ENCODE results near the gene IL27RA.

The IL27RA gene

DNA sequence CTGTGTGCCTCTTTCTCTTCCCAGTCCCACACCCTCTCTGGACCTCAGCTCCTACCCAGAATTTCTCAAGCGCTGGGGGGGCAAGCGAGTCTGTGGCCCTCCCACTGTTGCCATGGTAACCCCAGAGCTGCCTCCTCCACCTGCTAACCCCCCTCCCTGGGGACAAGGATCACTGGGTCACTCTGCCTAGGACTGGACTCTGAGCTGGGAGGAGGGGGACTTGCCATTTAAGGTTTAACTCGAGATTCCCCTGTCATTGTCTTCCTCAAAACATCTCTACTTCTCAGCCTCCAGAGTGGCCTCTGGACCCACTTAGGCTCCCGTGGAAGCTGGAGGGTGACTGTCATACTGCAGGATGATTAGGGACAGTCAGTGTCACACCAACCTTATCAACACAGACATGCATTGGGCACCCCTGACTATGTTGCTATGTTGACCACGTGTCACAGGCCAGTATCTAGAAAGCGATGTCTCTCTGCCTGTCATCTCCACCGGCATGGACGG is 28.1 kb downstream of the IL27RA start:
- DNase-seq (ENCODE audit: low read depth) = no peak

DNA sequence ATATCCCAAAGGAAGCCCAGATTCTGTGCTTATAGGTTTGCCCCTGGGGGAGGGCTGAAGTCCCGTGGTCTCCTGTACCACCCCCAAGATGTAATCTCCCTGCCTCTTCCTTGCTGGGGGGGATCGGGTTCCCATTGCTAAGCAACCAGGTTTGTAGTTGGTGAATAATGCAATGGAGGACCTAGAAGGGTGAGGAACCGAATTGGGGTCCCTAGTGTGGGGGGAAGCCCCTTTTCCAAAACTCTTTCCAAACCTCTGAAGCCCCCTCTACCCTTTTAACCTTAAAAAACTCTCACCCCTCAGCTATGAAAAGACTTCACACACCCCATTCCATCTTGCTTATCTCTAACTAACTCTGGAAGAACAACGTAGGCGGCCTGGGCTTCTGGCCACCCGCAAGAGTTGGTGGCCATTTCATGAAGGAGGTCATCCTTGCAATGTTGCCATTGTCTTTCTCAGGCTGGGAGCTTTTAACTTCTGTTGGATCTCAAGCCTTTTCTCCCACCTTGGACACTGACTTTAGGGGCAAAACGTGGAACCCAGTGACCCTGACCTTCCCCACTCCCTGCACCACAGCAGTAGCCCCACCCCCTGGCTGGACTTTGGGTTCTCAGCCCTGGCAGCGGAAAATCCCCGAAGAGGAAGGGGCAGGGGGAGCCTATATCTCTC is 29.7 kb downstream of the IL27RA start:
- no peak for DNase-seq (ENCODE audit: low read depth)

DNA sequence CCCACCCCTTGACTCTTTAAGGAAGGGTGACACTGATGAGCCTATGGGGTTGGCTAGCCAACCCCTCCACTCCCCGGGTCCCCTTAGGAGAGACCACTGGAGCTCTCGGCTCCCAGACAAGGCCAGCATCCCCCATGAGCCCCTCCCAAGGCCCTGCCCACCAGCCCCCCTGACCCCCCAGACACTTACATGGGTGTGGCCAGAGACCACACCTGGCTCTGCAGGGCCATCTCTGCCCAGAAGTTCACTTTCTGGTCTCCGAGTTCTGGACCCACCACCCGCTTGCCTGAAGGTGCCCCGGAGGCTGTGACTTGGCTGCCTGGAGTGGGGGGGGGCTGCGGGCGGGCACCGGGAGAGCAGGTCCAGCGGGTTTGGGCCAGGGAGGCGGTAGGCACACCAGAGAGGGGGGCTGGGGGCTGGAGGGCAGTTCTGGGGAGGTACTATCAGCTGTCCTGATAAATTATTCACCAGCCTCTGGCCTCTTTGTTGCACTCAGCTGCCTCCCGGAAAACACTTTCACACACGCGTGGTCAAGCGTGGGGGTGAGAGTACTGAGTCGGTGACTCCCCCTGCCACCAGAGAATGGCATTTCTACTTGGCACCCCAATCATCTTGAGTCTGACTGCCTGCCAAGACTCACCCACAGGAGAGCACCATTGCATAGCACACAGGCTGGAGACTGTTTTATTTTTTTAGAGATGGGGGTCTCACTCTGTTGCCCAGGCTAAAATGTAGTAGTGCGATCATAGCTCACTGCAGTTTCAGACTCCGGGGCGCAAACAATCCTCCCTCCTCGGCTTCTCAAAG is 30.4 kb downstream of the IL27RA start, which contains the start of gene PALM3:
TSS of gene PALM3 (minus strand) at position 326 of the 807 bp plus-strand sequence. CDS start at position 230, 96 bp downstream.
- DNase-seq (ENCODE audit: low read depth) = no peak

DNA sequence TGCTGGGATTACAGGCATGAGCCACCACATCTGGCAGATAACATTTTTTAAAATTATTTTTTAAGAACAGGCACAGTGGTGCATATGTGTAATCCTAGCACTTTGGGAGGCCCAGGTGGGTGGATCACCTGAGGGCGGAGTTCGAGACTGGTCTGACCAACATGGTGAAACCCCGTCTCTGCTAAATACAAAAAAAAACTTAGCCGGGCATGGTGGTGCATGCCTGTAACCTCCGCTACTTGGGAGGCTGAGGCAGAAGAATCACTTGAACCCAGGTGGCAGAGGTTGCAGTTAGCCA is 30.9 kb downstream of the IL27RA start:
- no peak for DNase-seq (ENCODE audit: low read depth)

DNA sequence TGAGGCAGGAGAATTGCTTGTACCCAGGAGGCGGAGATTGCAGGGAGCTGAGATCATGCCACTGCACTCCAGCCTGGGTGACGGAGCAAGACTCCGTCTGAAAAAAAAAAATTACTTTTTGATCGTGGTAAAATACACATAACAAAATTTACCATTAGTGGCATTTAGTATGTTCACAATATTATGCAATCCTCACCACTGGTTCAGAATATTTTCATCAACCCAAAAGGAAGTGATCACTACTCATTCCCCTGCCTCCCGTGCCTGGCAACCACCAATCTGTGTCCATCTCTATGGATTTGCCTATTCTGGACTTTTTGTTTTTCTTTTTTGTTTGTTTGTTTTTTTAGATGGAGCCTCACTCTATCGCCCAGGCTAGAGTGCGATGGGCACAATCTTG is 31.5 kb downstream of the IL27RA start:
- DNase-seq (ENCODE audit: low read depth) = no peak

DNA sequence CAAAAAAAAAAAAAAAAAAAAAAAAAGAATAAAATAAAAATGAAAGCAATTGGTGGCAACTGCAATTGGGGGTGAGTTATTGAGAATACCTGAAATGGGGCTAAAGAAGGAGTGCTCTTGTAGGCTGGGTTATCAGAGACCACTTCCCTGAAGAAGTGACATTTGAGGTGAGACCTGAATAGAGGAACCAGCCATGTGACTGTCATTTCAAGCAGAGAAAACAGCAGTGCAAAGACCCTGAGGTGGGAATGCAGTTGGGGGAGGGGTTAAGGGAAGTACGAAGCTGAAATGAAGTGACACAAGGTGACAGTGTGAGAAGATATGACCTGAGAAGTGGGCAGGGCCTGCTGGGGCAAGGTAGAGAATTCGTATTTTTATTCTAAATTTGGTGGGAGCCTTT is 34.6 kb downstream of the IL27RA start:
- no peak for DNase-seq (ENCODE audit: low read depth)

DNA sequence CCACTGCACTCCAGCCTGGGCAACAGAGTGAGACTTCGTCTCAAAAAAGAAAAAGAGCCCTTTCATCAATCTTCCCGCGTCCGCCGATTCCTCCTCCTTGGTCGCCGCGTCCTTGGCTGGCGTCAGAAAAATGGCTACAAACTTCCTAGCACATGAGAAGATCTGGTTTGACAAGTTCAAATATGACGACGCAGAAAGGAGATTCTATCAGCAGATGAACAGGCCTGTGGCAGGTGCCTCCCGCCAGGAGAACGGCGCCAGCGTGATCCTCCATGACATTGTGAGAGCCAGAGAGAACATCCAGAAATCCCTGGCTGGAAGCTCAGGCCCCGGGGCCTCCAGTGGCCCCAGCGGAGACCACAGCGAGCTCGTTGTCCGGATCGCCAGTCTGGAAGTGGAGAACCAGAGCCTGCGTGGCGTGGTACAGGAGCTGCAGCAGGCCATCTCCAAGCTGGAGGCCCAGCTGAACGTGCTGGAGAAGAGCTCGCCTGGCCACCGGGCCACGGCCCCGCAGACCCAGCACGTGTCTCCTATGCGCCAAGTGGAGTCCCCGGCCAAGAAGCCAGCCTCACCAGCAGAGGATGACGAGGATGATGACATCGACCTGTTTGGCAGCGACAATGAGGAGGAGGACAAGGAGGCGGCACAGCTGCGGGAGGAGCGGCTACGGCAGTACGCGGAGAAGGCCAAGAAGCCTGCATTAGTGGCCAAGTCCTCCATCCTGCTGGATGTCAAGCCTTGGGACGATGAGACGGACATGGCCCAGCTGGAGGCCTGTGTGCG is 38.9 kb downstream of the IL27RA start:
- no peak for DNase-seq (ENCODE audit: low read depth)

DNA sequence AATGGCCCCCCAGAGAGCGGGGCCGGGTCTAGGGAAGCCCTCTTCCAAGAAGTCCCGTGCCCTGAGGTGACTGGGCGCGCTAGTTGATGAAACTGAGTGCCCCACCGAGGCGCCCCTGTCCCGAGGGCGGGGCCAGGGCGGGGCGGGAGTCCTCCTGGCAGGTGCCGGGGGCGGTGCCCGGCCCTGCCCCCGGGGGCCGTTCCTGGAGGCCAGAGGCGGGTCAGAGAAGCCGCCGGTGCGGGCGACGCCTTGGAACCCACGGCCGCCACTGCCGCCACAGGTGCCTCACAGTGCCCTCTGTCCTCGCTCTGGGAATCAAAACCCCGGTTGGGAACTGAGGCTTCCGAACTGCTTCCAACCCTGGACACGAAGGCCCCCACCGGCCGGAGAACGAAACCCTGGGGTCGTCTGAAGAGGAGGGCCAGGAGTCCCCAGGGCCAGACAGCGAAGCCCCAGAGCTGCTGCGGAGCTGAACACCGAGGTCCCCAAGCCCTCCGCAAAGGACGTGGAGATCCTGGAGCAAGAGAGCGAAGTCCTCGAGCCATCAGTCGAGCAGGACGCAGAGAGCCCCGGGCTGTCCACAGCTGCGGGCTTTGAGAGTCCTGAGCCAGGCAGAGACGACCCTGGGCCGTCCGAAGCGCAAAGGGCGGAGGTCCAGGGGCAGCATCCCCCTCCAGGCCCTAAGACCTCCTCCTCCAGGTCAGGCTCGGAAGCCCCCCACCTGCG is 41.1 kb downstream of the IL27RA start, which contains the start of gene MISP3:
TSS of gene MISP3 (plus strand) at position 252 of the 726 bp plus-strand sequence. CDS start 524 bp downstream, outside the sequence.
- no peak for DNase-seq (ENCODE audit: low read depth)

DNA sequence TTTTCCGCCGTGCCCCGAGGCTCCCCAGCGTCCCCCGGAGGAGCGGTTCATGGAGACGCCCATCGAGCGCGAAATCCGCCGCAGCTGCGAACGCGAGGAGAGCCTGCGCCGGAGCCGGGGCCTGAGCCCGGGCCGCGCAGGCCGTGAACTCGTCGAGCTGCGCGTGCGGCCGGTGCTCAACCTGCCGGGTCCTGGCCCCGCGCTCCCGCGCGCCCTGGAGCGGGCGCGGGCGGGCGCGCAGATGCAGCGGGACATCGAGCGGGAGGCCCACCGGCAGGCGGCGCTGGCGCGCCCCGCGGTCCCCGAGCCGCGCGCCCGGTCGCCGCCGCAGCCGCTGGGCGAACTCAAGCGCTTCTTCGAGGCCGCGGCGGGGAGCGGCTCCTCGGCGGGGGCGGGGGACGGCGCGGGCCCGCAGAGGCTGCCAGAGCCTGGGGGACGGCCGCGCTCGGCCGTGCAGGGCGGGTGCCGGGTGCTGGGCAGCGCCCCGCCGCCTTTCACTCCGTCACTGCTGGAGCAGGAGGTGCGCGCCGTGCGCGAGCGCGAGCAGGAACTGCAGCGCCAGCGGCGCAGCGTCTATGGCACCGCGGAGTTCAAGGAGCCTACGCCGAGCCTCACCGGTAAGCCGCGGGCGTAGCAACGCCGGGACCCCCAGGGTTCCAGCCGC is 41.8 kb downstream of the IL27RA start:
- peak; percentile 59 for DNase-seq (ENCODE audit: low read depth)

DNA sequence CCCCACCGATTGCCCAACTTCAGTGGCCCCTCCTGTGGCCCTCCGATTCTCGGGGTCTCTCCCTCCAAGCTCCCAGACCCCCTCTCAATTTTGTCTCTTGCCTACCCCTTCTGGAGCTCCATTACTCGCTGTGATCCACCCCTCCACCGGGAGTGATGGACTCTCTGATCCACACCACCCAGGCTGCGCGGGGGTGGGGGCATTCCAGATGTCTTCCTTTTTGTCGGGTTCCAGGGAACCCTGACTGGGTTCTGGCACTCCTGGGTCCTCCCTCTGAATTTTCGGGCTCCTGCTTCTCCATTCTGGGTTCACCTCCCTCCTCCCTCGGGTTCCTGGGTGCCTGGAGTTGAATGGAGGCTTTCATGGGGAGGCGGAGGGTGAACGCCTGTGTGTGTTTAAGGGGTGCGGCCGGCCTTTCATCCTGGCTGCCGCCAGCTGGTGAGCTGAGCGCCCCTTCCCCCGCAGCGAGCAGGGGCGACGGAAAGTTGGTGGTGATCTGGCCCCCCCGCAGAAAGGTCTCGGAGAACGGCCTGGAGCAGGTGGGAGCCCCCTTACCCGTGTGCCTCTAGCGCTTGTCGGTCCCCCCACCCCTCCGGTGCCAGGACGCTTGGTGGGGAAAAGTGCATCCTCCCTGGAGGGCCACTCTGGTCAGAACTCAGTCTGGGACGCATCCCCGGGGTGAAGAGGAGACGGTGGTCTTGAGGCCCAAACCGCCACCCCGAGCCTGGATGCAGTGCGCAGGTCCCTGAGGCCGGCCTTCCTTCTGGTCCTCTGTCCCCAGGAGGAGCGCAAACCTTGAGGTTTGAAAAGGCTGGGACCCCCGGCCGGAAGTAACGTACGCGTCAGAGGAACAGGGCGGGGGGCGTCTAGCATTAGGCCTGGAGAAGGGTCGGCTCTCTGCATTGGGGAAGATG is 42.6 kb downstream of the IL27RA start:
- no peak for DNase-seq (ENCODE audit: low read depth)

DNA sequence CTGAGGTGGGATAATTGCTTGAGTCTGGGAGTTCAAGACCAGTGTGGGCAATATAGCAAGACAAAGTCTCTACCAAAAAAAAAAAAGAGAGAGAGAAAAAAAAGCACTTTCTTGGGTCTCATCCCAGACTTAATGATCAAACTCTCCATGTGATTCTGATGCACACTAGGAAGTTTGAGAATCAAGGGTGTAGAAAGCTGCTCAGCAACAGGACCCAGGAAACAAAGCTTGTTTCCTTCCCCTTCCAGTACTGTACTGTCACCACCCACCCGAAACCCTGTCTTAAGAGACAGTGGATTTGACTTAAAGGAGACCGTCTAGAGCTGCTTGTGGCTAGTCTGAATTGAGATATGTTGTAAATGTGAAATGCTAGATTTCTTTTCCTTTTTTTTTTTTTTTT is 46.8 kb downstream of the IL27RA start:
- no peak for DNase-seq (ENCODE audit: low read depth)

DNA sequence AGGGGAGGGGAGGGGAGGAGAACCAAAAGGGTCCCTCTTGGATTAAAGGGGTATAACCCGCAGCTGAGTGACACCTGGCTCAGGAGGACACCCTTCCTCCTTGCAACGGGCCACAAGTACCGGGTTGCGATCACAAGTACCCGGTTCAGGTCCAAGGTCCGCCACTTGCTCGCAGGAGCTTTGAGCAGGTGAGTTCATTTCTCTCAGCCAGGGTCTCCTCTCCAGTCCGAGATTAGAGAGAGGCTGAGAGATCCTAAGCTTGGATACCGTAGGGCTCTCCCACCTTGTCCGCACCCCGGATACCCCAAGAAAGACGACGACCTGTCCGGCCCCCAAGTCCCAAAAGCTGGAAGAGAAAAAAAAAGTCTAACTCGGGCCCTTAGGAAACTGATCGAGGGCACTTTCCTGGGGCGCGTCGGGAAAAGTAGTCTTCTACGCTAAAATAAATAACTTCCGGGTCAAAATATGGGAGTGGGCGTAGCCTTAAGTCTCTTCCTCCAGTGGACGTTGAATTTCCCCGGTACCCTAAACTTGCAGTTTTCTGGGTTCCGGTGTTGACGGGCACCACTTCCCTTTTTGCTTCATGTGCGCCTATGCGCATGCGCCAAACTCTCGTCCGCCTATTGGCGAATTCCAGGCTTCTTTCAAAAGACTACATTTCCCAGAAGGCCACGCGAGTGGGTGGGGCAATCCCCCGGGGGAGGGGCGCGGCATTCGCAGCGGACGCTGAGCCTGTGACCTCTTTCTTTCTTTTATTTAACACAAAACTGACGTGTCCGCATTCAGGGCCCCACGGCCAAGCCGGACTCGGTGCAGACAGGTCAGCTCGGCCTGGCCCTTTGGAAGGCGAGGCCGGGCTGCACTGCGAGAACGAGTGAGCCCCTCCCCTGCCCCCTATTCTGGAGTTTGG is 49.6 kb downstream of the IL27RA start:
- DNase-seq (ENCODE audit: low read depth) = peak; percentile 99

DNA sequence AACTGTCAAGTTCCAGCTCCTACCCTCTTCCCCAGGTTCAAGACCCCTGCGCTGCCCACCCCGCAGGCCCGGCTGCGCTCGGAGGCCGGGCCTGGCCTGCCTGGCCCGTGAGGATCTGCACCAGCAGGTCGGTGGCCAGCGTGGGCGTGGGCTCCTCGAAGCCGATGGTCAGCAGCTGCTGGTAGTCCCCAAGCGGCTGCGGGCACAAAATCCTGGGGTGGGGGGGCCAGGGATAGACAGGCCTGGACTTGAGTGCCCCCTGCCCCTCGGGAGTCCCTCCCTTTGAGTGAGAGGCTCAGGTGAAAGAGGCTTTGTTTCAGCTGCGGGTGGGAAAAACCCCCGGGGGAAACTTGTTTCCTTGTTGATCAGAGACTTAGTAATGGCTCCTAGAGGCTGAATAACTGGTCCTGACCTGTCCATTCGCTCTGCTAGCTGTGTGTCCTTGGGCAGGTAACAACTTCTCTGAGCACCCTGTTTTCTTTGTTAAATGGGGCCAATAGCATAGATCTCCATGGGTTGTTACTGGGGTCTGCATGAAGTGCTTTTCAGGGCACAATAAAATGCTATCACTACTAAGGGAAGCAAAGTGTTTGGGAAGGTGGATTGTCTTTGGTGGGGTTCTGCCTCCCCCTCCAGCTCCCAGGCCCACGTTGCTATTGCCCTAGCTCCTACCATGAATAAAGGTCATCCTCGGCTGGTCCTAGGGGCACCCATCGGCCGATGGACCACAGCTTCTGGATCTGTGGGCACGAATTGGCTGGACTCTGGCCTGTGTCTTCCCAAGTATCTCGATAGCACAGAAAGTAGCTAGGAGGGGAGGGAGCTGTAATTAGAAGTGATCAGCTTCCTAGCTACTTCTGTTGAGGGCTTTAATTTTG is 50.5 kb downstream of the IL27RA start:
- DNase-seq (ENCODE audit: low read depth) = no peak

DNA sequence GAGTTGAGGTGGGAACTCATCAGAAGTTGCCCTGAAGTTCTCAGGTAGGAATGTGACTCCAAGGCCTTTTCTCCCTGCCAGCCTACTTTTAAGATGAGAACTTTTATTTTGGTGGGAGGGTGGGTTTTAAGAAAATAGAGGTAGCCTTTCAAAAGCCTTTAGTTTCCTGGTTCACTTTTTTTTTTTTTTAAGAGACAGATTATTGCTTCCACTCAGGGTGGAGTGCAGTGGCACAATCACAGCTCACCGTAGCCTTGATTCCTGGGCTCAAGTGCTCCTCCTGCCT is 51.1 kb downstream of the IL27RA start:
- DNase-seq (ENCODE audit: low read depth) = no peak

DNA sequence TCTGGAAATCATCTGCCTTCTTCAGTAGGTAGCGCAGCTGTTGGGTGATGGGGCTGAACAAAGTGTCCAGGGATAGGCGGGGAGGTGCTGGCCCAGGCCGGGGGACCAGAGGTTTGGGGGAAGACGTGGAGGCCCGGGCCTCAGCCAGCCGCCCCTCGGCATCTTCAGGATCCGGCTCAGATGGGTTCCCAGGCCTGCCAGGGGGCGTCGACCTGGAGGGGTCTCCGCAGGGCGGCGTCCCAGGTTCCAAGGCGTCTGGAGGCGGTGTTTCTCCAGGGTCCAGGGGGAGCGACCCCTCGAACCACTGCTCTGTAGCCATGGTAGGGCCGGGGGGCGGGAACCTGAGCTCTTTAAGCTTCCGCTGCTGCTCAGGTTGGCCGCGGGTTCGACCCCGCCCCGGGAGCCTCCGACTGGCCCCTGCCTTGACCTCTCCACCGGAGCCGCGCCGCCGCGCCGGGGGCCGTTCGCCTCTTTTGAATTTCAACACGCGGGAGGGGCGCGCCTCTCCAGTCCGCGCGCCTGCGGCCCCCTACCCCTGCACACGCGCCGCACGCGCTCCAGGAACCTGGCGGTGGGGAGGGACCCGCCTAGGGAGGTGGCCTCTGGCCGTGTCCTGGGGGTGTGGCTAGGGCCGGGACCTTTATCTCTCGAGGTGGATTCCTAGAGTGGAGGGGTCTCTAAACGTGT is 53.9 kb downstream of the IL27RA start, which contains the start of gene C19orf67:
TSS of gene C19orf67 (minus strand) at position 475 of the 687 bp plus-strand sequence. CDS start at position 319, 156 bp downstream.
- DNase-seq (ENCODE audit: low read depth) = no peak

DNA sequence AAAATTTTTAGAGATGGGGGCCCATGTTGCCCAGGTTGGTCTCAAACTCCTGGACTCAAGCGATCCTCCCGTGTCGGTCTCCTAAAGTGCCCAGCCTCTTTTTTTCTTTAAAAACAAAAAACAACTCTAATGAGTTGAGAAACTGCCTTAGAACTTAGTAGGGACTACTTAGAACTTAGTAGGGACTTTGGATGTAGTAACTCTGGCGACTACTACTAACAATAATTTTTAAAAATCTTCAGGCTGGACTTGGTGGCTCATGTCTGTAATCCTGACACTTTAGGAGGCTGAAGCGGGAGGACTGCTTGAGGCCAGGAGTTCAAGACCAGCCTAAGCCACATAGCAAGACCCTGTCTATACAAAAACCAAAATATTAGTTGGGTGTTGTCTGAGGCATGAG is 54.5 kb downstream of the IL27RA start:
- no peak for DNase-seq (ENCODE audit: low read depth)

DNA sequence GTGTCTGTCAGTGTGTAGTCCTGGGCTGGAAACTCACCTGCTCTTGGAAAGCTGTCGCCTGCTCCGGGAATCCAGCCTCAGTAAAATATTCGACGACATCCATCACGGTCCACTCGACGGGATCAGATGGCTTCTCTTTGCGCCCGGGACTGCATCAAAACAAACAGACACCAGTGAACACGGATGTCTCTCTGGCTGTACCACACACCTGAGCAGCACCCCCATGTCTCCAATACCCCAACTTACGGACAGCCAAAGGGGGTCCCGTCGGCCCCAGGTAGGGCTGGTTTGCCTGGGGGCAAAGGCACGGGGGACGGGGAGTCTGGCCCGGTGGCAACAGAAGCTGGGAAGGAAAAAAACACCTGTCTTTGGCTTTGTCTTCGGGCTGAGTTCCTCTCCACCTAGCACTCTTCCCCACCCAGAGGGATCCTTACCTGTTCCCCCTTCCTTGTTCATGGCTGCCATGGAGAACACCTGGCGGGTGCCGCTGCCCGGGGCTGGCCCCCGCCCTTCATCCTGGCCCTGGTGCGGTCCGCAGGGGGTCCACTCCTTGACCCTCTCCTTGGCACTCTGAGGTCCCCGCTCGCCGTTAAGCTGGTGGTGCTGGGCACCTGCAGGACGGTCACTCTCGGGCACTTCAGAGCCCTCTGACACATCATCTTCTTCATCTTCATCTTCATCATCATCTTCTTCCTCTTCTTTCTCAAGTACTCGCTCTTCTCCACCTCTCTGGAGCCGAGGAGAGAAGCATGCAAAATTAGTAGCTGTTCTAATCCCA is 57.3 kb downstream of the IL27RA start:
- DNase-seq (ENCODE audit: low read depth) = no peak
